Activated CD8-positive, alpha-beta T cell treated with anti-CD3 and anti-CD28 coated beads, Interleukin-2, amount 10 ng/mL, durations not matched to agents 7 days and 5 days (primary cell): ENCODE measurements around the gene TMEM183A. TPM values are rescaled to one million over a fixed set of nuclear protein-coding genes. Genes with fewer than 3 reads are reported as not detected.
"Not testable (repeated sequence)": the region's sequence is repeated elsewhere in the genome, so short reads cannot be mapped to it uniquely, and the experiment has no call there.

Source experiments
- ATAC-seq: fragments of 150-1000 bp; cut with Tn5 transposase; one replicate; pipeline ENCODE4 v1.10.0; 2021; ENCODE audit warnings: moderate library complexity
- CTCF ChIA-PET: fragments of 350-600 bp; sonication (Branson Sonifier 250); formaldehyde crosslinking; loops from one replicate; lab custom pipeline; 2021; ENCODE audit warnings: antibody characterized with exemption; lab: Charles Lee
- POLR2A ChIA-PET: fragments of 350-600 bp; sonication (Branson Sonifier 250); formaldehyde crosslinking; loops from one replicate; lab custom pipeline; 2021; ENCODE audit warnings: antibody characterized with exemption; lab: Charles Lee
- DNase-seq: peaks from one replicate; pipeline ENCODE4 v3.0.0-alpha.2; 2020
- H3K27ac Mint-ChIP-seq: one replicate; pipeline ENCODE4 v1.8.0; 2021; ENCODE audit warnings: mild to moderate bottlenecking, mixed read lengths
- H3K27me3 Mint-ChIP-seq: one replicate; pipeline ENCODE4 v1.8.0; 2021; ENCODE audit warnings: low read depth, mixed read lengths
- H3K36me3 Mint-ChIP-seq: one replicate; pipeline ENCODE4 v1.8.0; 2021; ENCODE audit warnings: low read depth, mixed read lengths
- H3K4me1 Mint-ChIP-seq: one replicate; pipeline ENCODE4 v1.8.0; 2021; ENCODE audit warnings: low read depth, mixed read lengths
- H3K4me3 Mint-ChIP-seq: one replicate; pipeline ENCODE4 v1.8.0; 2021; ENCODE audit warnings: mild to moderate bottlenecking, mixed read lengths
- H3K9me3 Mint-ChIP-seq: one replicate; pipeline ENCODE4 v1.8.0; 2022; ENCODE audit warnings: mixed read lengths; ENCODE audit not compliant: insufficient read depth
- total RNA-seq, 2 experiments: library from RNA; stranded (reverse); gene quantifications; one replicate each; pipeline ENCODE4 v1.2.3, GENCODE V29; 2021

The TMEM183A gene
- total RNA-seq, 2 experiments from 2014 or later: 78.3 to 81.3 TPM

GRCh38 chr1:202967684-202968281 is 39.4 kb upstream of the TMEM183A start:
- peak overlapping the region; percentile 88 for H3K4me3 Mint-ChIP-seq
- POLR2A ChIA-PET: interaction anchor here (0.6 to 2.5 kb wide), 6 partner anchors 10 to 1588 kb away, joined by 3 to 19 read pairs (median 4); partner anchors contain the start of genes KLHL12, RABIF and TMEM183A
- CTCF ChIA-PET: interaction anchor here (0.7 to 1.7 kb wide), 16 partner anchors 8 to 79 kb away, joined by 3 to 28 read pairs (median 5); partner anchors contain the start of genes ADIPOR1, KLHL12, RABIF and TMEM183A
- H3K4me1 Mint-ChIP-seq: peaks cover 30% of the 10 kb centered on the region
- H3K36me3 Mint-ChIP-seq: peaks cover 7% of the 10 kb centered on the region
- peak; percentile 58 for DNase-seq
- ATAC-seq: peak; percentile 14
- H3K27ac Mint-ChIP-seq: peak overlapping the region; percentile 91
- H3K9me3 Mint-ChIP-seq: no peaks in the 10 kb centered on the region
- H3K27me3 Mint-ChIP-seq: peaks cover 4% of the 10 kb centered on the region

DNA sequence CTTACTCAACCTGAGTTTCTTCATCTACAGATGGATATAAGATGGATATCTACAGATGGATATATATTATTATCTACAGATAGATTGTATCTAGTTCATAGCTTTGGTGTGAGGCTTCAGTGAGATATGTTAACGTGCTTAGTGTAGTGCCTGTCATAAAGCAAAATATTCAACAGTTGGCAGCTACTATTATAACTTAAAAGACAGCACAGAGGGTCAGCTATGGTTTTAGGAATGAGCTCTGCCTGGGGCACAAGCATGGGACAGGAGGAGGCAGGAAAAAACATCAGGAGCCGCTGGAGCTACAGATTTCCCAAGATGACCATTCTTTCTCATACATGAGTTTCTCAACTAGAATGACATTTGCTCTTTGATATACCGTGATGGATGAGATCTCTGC is 38.8 kb upstream of the TMEM183A start:
- POLR2A ChIA-PET: interaction anchor here (1.0 to 2.5 kb wide), 5 partner anchors 9 to 79 kb away, joined by 3 to 19 read pairs (median 4); partner anchors contain the start of genes KLHL12, RABIF and TMEM183A
- Mint-ChIP-seq H3K4me3 (peak overlapping the region; percentile 88), H3K27me3 (peaks cover 4% of the 10 kb centered on the region), H3K36me3 (peaks cover 7% of the 10 kb centered on the region), H3K9me3 (no peaks in the 10 kb centered on the region), H3K4me1 (peaks cover 30% of the 10 kb centered on the region), H3K27ac (peak overlapping the region; percentile 91)
- no peak for DNase-seq
- no peak for ATAC-seq
- CTCF ChIA-PET: interaction anchor here (0.7 to 1.7 kb wide), 16 partner anchors 9 to 80 kb away, joined by 3 to 28 read pairs (median 5); partner anchors contain the start of genes ADIPOR1, KLHL12, RABIF and TMEM183A

DNA sequence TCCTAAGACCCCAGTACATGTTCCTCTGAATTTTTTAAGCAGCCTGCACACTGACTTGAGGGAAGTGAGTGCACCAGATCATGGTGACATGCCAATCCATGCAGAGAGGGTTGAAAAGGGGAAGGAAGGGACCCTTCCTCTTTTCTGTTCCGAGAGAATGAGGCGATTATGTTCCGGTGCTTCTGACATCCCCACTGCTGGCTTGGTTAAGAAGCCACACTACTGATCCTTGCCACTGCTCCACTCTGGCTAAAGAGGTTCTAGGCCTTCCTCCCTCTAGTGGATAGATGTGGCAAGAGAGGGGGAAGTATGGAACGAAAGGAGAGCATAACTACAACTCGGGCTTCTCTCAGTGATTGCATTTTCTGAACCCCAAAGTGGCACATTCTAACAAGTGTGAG is 38.3 kb upstream of the TMEM183A start:
- POLR2A ChIA-PET: interaction anchor here (1.1 to 2.5 kb wide), 2 partner anchors 9 to 38 kb away, joined by 3 to 19 read pairs; partner anchors contain the start of gene TMEM183A
- DNase-seq (peak; percentile 60), ATAC-seq (peak; percentile 54)
- Mint-ChIP-seq H3K27ac (peak overlapping the region; percentile 44), H3K27me3 (peaks cover 4% of the 10 kb centered on the region), H3K4me3 (no peak overlapping the region), H3K4me1 (peaks cover 30% of the 10 kb centered on the region), H3K9me3 (no peaks in the 10 kb centered on the region), H3K36me3 (peaks cover 7% of the 10 kb centered on the region)
- CTCF ChIA-PET: interaction anchor here (1.1 to 1.6 kb wide), 7 partner anchors 9 to 42 kb away, joined by 5 to 28 read pairs (median 7); partner anchors contain the start of gene KLHL12

DNA sequence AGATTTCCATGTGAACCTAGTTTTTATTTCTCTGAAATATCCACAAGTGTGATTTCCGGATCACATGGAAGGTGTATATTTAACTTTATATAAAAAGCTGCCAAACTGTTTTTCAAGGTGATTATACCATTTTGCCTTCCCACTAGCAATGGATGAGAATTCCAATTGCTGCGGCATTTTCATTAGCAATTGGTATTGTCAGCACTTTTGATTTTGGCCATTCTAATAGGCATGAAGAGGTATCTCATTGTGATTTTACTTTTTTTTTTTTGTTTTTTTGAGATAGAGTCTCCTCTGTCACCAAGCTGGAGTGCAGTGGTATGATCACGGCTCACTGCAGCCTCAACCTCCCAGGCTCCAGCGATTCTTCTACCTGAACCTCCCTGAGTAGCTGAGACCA is 35.1 kb upstream of the TMEM183A start:
- POLR2A ChIA-PET: interaction anchor here (1.5 kb wide), 1 partner anchor 35 kb away, joined by 3 read pairs; the partner anchor contains the start of gene TMEM183A
- Mint-ChIP-seq H3K27me3 (peaks cover 21% of the 10 kb centered on the region), H3K4me1 (peaks cover 17% of the 10 kb centered on the region), H3K9me3 (no peaks in the 10 kb centered on the region), H3K27ac (no peak overlapping the region), H3K4me3 (no peak overlapping the region), H3K36me3 (no peaks in the 10 kb centered on the region)
- ATAC-seq (no peak), DNase-seq (no peak)
- CTCF ChIA-PET: interaction anchor here (0.9 to 3.3 kb wide), 2 partner anchors 27 to 136 kb away, joined by 3 to 19 read pairs; no protein-coding TSS in a partner anchor

- ChIA-PET POLR2A (no interaction called here), CTCF (interaction anchor here (3.3 kb wide), 1 partner anchor 24 kb away, joined by 19 read pairs; no protein-coding TSS in a partner anchor)
- Mint-ChIP-seq H3K27ac (no peak overlapping the region), H3K36me3 (no peaks in the 10 kb centered on the region), H3K4me1 (no peaks in the 10 kb centered on the region), H3K27me3 (peaks cover 38% of the 10 kb centered on the region), H3K9me3 (no peaks in the 10 kb centered on the region), H3K4me3 (no peak overlapping the region)
- ATAC-seq: no peak
- DNase-seq: no peak
Observed at GRCh38 chr1:202974856-202975255, 32.3 kb upstream of the TMEM183A start.

DNA sequence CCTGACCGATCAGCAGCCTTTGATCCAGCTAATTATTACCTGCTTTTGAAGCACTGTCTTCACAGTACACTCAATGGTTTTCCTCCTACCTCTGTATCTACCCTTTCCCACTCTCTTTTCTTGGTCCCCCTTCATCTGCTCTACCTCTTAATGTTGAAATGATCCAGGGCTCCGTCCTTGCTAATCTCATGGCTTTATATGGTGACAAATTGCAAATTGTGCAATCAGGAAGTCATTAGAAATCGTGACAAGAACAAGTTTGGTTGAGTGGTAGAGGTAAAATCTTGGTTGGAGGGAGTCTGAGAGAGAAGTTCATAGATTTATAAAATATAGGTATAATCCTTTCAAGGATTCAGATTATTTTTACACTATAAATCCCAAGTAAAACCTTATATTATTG is 30.5 kb upstream of the TMEM183A start:
- Mint-ChIP-seq H3K27me3 (peaks cover 42% of the 10 kb centered on the region), H3K9me3 (no peaks in the 10 kb centered on the region), H3K36me3 (no peaks in the 10 kb centered on the region), H3K4me3 (no peak overlapping the region), H3K27ac (no peak overlapping the region), H3K4me1 (no peaks in the 10 kb centered on the region)
- no peak for ATAC-seq
- CTCF ChIA-PET: interaction anchor here (1.2 to 1.5 kb wide), 2 partner anchors 8 to 12 kb away, joined by 3 to 5 read pairs; no protein-coding TSS in a partner anchor
- POLR2A ChIA-PET: interaction anchor here (1.4 kb wide), 1 partner anchor 17 kb away, joined by 5 read pairs; no protein-coding TSS in a partner anchor
- DNase-seq: no peak

- ChIA-PET CTCF (interaction anchor here (1.1 to 1.3 kb wide), 2 partner anchors 22 to 27 kb away, joined by 3 to 4 read pairs; no protein-coding TSS in a partner anchor), POLR2A (no interaction called here)
- no peaks in the 10 kb centered on the region for H3K9me3 Mint-ChIP-seq
- no peak for DNase-seq
- no peak overlapping the region for H3K27ac Mint-ChIP-seq
- H3K4me1 Mint-ChIP-seq: peaks cover 3% of the 10 kb centered on the region
- H3K27me3 Mint-ChIP-seq: peaks cover 39% of the 10 kb centered on the region
- no peaks in the 10 kb centered on the region for H3K36me3 Mint-ChIP-seq
- no peak overlapping the region for H3K4me3 Mint-ChIP-seq
- ATAC-seq: no peak
Observed at GRCh38 chr1:202979459-202979858, 27.7 kb upstream of the TMEM183A start.

DNA sequence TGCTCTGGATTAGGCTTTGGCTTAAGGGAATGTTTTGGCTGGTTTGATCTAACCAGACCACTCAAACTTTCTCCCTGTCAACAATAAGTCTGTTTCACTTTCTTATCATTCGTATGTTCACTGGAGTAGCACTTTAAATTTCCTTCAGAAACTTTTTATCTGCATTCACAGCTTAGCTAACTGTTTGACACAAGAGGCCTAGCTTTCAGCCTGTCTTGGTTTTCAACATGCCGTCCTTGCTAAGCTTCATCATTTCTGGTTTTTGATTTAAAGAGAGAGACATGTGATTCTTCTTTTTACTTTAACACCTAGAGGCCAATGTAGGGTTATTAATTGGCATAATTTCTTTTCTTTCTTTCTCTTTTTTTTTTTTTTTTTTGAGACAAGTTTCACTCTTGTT is 25.2 kb upstream of the TMEM183A start:
- Mint-ChIP-seq H3K4me1 (peaks cover 3% of the 10 kb centered on the region), H3K36me3 (no peaks in the 10 kb centered on the region), H3K9me3 (no peaks in the 10 kb centered on the region), H3K27ac (no peak overlapping the region), H3K27me3 (peaks cover 26% of the 10 kb centered on the region), H3K4me3 (no peak overlapping the region)
- no peak for DNase-seq
- CTCF ChIA-PET: interaction anchor here (1.1 to 1.5 kb wide), 3 partner anchors 11 to 18 kb away, joined by 3 to 5 read pairs (median 5); no protein-coding TSS in a partner anchor
- no peak for ATAC-seq
- POLR2A ChIA-PET: interaction anchor here (0.7 kb wide), 1 partner anchor 25 kb away, joined by 3 read pairs; no protein-coding TSS in a partner anchor

- no peaks in the 10 kb centered on the region for H3K36me3 Mint-ChIP-seq
- ATAC-seq (no peak), DNase-seq (no peak)
- no peak overlapping the region for H3K27ac Mint-ChIP-seq
- H3K27me3 Mint-ChIP-seq: peaks cover 19% of the 10 kb centered on the region
- peaks cover 3% of the 10 kb centered on the region for H3K4me1 Mint-ChIP-seq
- CTCF ChIA-PET: interaction anchor here (1.1 kb wide), 1 partner anchor 17 kb away, joined by 4 read pairs; no protein-coding TSS in a partner anchor
- H3K9me3 Mint-ChIP-seq: no peaks in the 10 kb centered on the region
- POLR2A ChIA-PET: no interaction called here
- H3K4me3 Mint-ChIP-seq: no peak overlapping the region
Observed at GRCh38 chr1:202982715-202983430, 24.3 kb upstream of the TMEM183A start.

DNA sequence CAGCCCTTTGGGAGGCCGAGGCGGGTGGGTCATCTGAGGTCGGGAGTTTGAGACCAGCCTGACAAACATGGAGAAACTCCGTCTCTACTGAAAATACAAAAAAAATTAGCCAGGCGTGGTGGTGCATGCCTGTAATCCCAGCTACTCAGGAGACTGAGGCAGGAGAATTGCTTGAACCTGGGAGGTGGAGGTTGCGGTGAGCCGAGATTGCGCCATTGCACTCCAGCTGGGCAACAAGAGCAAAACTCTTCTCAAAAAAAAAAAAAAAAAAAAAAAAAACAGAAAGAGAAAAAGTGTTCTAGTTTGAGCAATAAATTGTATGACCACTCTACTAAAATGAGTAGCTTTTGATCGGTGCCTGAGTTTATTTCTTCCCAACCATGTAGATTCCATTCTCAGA is 21.1 kb upstream of the TMEM183A start:
- H3K9me3 Mint-ChIP-seq, H3K4me3 Mint-ChIP-seq, H3K27me3 Mint-ChIP-seq, POLR2A ChIA-PET, ATAC-seq, H3K36me3 Mint-ChIP-seq, H3K4me1 Mint-ChIP-seq, H3K27ac Mint-ChIP-seq, DNase-seq: not testable (repeated sequence)
- CTCF ChIA-PET: interaction anchor here (1.5 kb wide), 1 partner anchor 18 kb away, joined by 3 read pairs; no protein-coding TSS in a partner anchor

DNA sequence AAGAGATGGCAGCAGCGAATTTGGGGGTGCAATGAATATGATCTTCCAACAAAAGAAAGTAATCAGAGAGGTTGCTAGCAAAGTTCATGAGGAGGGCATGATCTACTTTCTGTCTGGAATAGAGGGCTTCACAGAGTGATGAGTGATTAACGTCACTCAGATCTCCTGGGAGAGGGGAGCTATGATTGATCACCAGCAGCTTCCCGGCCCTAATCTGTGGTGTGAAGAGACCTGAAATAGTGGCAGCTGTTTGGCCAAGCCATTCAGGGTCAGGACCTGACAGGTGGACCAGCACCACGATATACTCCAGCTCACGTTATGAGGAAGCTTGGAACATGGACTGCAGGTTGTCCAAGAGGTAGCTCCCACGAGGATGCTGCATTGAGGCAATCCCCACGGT is 19.9 kb upstream of the TMEM183A start:
- no peaks in the 10 kb centered on the region for H3K4me1 Mint-ChIP-seq
- ATAC-seq (no peak), DNase-seq (no peak)
- H3K36me3 Mint-ChIP-seq: no peaks in the 10 kb centered on the region
- CTCF ChIA-PET: interaction anchor here (1.3 to 2.0 kb wide), 2 partner anchors 12 to 19 kb away, joined by 5 to 12 read pairs; no protein-coding TSS in a partner anchor
- no peak overlapping the region for H3K27ac Mint-ChIP-seq
- H3K4me3 Mint-ChIP-seq: no peak overlapping the region
- POLR2A ChIA-PET: no interaction called here
- peaks cover 15% of the 10 kb centered on the region for H3K27me3 Mint-ChIP-seq
- no peaks in the 10 kb centered on the region for H3K9me3 Mint-ChIP-seq
